GM10266 (cell line): ENCODE data around the gene STAG2.
A peak's percentile ranks its signal among the peaks of the same experiment; 100 is the strongest.

Experiments
- DNase-seq: peaks from one replicate; pipeline ENCODE4 v3.0.0; 2012; ENCODE audit errors: extremely low spot score
- TF ChIP-seq, protein P1 (sequence below): IDR thresholded peaks from 2 replicates; pipeline ENCODE4 v1.5.1; 2012; ENCODE audit warnings: mild to moderate bottlenecking, low read depth; ENCODE audit not compliant: control insufficient read depth, insufficient read depth; ENCODE audit errors: missing control alignments

STAG2 gene

DNA sequence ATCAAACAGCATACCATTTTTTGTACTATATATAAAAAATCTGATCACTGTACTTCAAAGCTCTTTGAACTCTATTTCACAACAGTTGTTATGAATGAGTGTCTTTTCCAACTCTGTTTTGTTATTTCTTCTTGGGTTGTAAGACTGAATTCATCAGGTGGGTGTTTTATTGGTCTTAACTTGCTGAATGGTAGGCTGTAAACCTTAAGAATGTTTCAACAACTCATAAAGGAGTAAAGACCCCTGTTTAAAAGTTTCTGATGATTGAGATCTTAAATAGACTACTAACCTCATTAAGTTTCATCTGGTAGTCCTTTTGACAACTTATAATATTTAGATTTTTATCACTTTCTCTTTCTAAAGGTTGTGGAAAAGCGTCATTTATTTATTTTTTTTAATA is 18.4 kb upstream of the STAG2 start:
- TF ChIP-seq, protein P1, sequence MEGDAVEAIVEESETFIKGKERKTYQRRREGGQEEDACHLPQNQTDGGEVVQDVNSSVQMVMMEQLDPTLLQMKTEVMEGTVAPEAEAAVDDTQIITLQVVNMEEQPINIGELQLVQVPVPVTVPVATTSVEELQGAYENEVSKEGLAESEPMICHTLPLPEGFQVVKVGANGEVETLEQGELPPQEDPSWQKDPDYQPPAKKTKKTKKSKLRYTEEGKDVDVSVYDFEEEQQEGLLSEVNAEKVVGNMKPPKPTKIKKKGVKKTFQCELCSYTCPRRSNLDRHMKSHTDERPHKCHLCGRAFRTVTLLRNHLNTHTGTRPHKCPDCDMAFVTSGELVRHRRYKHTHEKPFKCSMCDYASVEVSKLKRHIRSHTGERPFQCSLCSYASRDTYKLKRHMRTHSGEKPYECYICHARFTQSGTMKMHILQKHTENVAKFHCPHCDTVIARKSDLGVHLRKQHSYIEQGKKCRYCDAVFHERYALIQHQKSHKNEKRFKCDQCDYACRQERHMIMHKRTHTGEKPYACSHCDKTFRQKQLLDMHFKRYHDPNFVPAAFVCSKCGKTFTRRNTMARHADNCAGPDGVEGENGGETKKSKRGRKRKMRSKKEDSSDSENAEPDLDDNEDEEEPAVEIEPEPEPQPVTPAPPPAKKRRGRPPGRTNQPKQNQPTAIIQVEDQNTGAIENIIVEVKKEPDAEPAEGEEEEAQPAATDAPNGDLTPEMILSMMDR: no peak
- no peak for DNase-seq

DNA sequence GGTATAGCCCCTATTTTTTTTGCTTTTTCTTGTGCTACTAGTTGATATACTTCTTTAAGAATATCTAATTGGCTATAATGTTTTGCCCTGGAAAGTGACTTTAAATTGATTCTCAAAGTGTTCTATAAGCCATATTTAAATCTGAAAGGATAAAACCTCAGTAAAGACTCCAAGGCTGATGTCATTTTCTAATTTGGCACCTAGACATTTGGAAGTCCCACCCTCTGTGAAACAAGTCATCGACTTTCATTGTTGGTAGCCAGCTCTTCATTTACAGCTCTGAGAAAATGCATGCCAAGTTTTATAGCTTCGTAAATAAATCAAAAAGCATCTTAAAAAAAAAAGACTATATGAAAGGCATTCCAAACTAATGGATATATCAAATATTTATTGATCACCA is 18.0 kb upstream of the STAG2 start:
- no peak for DNase-seq
- TF ChIP-seq, protein P1: no peak

DNA sequence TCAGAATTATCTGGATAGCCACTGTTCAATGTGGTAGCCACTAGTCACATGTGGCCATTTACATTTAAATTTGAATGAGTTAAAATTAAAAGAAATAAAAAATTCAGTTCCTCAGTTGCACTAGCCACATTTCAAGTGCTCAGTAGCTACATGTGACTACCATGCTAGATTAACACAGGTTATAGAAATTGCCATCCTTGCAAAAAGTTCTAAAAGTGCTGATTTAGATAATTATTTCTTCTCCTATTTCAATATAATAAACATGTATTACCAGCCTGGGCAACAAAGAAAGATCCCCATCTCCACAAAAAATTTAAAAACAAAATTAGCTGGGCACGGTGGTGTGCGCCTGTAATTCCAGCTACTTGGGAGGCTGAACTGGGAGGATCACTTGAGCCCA is 11.7 kb upstream of the STAG2 start:
- DNase-seq: no peak
- TF ChIP-seq, protein P1: no peak

DNA sequence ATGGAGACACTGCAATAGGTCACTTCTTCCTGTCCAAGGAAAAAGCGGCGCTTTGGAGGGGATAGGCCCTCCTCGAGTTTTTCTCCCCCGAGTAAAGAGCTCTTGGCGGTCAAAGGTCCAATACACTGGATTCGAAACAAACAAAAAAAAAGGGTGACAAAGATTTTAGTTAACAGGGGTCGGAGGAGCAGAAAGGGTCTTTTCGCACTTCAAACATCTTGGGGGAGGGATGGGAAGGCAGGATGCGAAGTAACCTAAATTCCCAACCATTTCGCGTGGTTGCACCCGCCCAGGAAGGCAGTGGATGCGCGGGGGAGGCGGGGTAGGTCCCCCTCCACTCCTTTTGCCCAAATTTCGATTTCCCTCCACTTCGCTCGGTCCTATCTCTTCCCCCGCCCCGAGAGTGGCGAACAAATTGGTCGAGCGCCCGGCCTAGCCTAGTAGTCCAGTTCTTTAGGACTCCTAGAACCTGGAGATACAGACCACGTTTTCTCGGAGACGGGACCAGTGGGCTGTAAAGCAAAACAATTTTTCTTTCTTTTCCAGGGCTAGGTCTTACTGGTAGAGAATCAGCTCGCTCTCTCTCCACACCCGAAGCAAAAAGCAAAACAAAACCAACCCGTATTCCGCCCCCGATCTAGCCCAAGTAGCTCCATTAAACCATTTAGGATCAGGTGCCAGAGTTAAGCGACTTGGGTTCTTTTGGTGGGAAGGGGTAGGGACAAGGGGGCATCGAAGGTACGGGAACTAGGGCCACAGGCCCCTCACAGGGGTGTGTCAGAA is 2.0 kb upstream of the STAG2 start:
- no peak for DNase-seq
- TF ChIP-seq, protein P1: no peak

DNA sequence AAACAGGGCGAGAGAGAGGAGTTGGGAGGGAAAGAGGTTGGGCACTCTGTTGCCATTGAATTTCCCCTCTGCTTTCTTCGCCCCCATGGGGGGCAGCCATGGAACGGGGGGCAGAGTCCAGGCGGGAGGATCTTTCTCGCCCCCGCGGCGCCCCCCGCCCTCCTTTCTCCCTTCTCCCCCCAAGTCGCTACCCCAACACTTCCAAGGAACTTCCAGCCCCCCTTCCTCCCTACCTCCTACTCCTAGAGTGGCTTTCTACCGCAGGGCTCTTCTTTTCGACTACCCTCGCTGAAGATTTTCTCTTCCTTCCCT is 594 bp upstream of the STAG2 start:
- no peak for DNase-seq
- TF ChIP-seq, protein P1: no peak

DNA sequence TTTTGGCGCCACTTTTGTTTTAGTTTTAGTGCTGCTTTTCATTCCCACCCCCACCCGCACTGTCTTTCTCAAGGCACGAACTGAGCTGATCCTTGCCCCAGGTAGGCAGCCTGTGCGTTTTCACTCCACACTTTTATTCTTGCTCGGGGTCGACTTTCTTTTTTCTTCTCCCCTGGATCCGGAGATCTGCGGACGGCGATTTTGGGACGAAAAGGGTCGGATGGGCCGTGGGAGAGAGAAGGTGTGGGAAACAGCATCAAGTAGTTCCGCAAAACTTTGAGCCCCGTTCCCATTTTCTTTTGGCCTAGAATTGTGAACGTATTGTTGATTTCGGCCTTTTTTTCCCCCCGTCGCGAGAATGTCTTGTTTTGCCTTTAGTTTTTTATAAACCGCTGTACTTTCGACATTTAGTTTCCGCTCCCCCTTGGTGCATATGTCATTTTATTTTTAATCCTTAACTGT is 531 bp downstream of the STAG2 start:
- TF ChIP-seq, protein P1: no peak
- no peak for DNase-seq

DNA sequence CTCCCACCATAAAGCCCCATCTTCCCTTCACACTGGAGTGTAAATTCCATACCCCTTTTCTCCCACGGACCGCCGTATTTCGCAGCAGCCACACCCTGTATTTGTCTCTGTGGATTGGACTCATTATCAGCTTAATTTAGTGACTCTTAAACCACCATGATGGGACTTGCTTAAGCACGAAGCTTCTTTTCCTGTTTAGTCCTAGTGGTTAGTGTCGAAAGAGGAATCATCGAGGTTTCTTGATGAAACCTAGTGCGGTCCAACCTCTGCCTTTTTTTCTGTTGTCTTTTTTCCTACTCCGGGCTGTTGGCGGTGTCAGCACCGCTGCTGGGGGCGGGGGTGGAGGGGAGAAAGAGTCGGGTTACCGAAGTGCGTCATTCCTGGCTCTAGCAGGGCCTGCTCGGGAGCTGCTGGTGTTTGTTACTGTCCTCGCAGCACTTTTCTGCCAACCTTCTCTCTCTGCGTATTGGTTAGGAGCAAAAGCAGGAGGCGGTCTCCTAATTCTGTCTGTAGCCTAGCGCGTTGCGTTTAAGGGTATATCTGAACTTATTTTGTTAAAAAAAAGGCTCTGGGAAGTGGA is 1.4 kb downstream of the STAG2 start:
- TF ChIP-seq, protein P1: no peak
- peak; percentile 61 for DNase-seq
